ENCODE measurements around the gene THAP7.

DNA sequence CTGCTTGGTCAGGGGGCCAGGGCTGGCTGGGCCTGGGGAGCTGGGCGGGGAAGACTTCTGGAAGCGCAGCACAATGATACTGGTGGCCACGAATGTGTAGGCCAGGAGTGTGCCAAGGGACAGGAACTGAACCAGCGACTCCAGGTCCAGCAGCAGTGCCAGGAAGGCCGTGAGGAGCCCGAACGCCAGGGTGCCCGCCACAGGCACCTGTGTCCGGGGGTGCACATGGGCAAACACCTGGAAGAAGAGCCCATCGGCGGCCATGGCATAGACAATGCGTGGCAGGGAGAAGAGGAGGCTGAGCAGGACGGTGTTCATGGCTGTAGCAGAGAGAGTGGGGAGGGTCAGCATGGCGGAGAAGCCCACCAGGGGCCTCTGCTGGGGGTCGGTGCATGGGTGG, 28.1 kb upstream of the THAP7 start:
- TF ChIP-seq, protein P1, sequence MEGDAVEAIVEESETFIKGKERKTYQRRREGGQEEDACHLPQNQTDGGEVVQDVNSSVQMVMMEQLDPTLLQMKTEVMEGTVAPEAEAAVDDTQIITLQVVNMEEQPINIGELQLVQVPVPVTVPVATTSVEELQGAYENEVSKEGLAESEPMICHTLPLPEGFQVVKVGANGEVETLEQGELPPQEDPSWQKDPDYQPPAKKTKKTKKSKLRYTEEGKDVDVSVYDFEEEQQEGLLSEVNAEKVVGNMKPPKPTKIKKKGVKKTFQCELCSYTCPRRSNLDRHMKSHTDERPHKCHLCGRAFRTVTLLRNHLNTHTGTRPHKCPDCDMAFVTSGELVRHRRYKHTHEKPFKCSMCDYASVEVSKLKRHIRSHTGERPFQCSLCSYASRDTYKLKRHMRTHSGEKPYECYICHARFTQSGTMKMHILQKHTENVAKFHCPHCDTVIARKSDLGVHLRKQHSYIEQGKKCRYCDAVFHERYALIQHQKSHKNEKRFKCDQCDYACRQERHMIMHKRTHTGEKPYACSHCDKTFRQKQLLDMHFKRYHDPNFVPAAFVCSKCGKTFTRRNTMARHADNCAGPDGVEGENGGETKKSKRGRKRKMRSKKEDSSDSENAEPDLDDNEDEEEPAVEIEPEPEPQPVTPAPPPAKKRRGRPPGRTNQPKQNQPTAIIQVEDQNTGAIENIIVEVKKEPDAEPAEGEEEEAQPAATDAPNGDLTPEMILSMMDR (IDR thresholded peaks at IDR 0.05; ENCODE audit: low read depth, low read length) = no peak
- TF ChIP-seq EZH2phosphoT487 (IDR thresholded peaks at IDR 0.05; ENCODE audit: low read depth) = no peak
